ENCODE results near the gene FOXP1. TPM values are rescaled to one million over a fixed set of nuclear protein-coding genes. Genes with fewer than 3 reads are reported as not detected.
A peak's percentile ranks its signal among the peaks of the same experiment; 100 is the strongest.

The FOXP1 gene
- total and polyA plus RNA-seq, 2 of the 13 experiments (the other 11 are each of a cell fraction or from before 2014, with no cell fraction given) = 40.4 to 59.0 TPM

GRCh38 chr3:71152892-71153265, 430.6 kb downstream of the FOXP1 start (continued):
- TF ChIP-seq, protein P1, sequence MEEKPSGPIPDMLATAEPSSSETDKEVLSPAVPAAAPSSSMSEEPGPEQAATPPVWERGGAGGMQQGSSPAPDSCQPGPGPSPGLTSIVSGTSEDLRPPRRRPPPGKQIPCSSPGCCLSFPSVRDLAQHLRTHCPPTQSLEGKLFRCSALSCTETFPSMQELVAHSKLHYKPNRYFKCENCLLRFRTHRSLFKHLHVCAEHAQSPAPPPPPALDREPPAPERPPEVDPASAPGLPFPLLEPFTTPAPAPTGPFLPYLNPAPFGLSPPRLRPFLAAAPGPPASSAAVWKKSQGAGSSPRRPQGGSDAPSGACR (CRISPR knock-in tag; IDR thresholded peaks at IDR 0.05) = no peak
- no peak for TF ChIP-seq TEAD2 (CRISPR knock-in tag; IDR thresholded peaks at IDR 0.05)
- TF ChIP-seq ZFP82 (CRISPR knock-in tag; IDR thresholded peaks at IDR 0.05; ENCODE audit: borderline replicate concordance) = no peak
- no peak for TF ChIP-seq NFRKB (IDR thresholded peaks at IDR 0.05)
- no peak for TF ChIP-seq ZNF441 (CRISPR knock-in tag; IDR thresholded peaks at IDR 0.05; ENCODE audit: borderline replicate concordance)
- peak; percentile 90; the same call in 1 of the 2 replicates for TF ChIP-seq ZNF557 (CRISPR knock-in tag; IDR thresholded peaks at IDR 0.05)
- TF ChIP-seq HDAC2 (CRISPR knock-in tag; IDR thresholded peaks at IDR 0.05) = peak; percentile 97
- TF ChIP-seq HNRNPH1 (optimal IDR thresholded peaks at IDR 0.05; ENCODE audit: low read depth, low read length) = no peak
- TF ChIP-seq, protein P2, sequence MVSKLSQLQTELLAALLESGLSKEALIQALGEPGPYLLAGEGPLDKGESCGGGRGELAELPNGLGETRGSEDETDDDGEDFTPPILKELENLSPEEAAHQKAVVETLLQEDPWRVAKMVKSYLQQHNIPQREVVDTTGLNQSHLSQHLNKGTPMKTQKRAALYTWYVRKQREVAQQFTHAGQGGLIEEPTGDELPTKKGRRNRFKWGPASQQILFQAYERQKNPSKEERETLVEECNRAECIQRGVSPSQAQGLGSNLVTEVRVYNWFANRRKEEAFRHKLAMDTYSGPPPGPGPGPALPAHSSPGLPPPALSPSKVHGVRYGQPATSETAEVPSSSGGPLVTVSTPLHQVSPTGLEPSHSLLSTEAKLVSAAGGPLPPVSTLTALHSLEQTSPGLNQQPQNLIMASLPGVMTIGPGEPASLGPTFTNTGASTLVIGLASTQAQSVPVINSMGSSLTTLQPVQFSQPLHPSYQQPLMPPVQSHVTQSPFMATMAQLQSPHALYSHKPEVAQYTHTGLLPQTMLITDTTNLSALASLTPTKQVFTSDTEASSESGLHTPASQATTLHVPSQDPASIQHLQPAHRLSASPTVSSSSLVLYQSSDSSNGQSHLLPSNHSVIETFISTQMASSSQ (IDR thresholded peaks at IDR 0.05; ENCODE audit: low read depth) = no peak
- TF ChIP-seq, protein P2 (CRISPR knock-in tag; IDR thresholded peaks at IDR 0.05; ENCODE audit: borderline replicate concordance) = peak; percentile 83; the same call in 1 of the 2 replicates
- TF ChIP-seq JARID2 (CRISPR knock-in tag; IDR thresholded peaks at IDR 0.05; ENCODE audit: insufficient replicate concordance) = no peak
